H1 (cell line): Measurements from ENCODE around the gene TAS2R39. TPM values are rescaled to one million over a fixed set of nuclear protein-coding genes. Genes with fewer than 3 reads are reported as not detected.

Experiments
- CTCF ChIA-PET: fragments of 300-600 bp; sonication (Branson Sonifier 250); formaldehyde crosslinking; loops from one replicate; lab custom pipeline; 2021; ENCODE audit not compliant: partially characterized antibody; lab: Charles Lee
- POLR2A ChIA-PET: fragments of 300-600 bp; sonication (Branson Sonifier 250); formaldehyde crosslinking; loops from one replicate; lab custom pipeline; 2021; ENCODE audit warnings: inconsistent platforms; ENCODE audit not compliant: partially characterized antibody; lab: Charles Lee
- DNase-seq, 2 experiments: peaks; one replicate each; pipeline versions ENCODE4 v3.0.0 to v3.0.0-alpha.2; 2010 to 2022; ENCODE audit warnings: low spot score in 2 of 2, low read depth in 1 of 2, mixed read lengths in 1 of 2
- FAIRE-seq: peaks from 2 replicates; lab custom pipeline; 2011; peaks lifted over from hg19 to GRCh38; lab: Jason Lieb, UNC
- H2AFZ ChIP-seq: 2 replicates; pipeline ENCODE4 v1.8.1; 2012; ENCODE audit warnings: low read length, inconsistent platforms
- H2AK5ac ChIP-seq: 2 replicates; pipeline ENCODE4 v1.6.1; 2013; ENCODE audit warnings: low read depth, low read length
- H2BK120ac ChIP-seq: replicated peaks from 2 replicates; pipeline ENCODE3; 2013; ENCODE audit warnings: low read depth, low read length, inconsistent platforms
- H2BK12ac ChIP-seq: 2 replicates; pipeline ENCODE4 v1.6.1; 2013; ENCODE audit warnings: low read depth, low read length
- H2BK15ac ChIP-seq: 2 replicates; pipeline ENCODE4 v1.6.1; 2013; ENCODE audit warnings: low read length
- H2BK20ac ChIP-seq: 2 replicates; pipeline ENCODE4 v1.6.1; 2013; ENCODE audit warnings: low read length
- H2BK5ac ChIP-seq: 2 replicates; pipeline ENCODE4 v1.6.1; 2013; ENCODE audit warnings: low read depth, low read length
- H3K14ac ChIP-seq: 2 replicates; pipeline ENCODE4 v1.6.1; 2013; ENCODE audit warnings: inconsistent platforms; ENCODE audit not compliant: insufficient read length
- H3K18ac ChIP-seq: 2 replicates; pipeline ENCODE4 v1.6.1; 2013; ENCODE audit warnings: low read length; ENCODE audit errors: extremely low read depth
- H3K23ac ChIP-seq: 2 replicates; pipeline ENCODE4 v1.6.1; 2013; ENCODE audit warnings: inconsistent platforms; ENCODE audit not compliant: insufficient read length
- H3K23me2 ChIP-seq: 2 replicates; pipeline ENCODE4 v1.6.1; 2013; ENCODE audit warnings: low read depth, low read length
- H3K27ac ChIP-seq: 2 replicates; pipeline ENCODE4 v1.6.1; 2011; ENCODE audit warnings: low read depth, low read length, inconsistent platforms
- H3K27me3 ChIP-seq, 4 experiments: replicated peaks in 1 of 4; 1 replicate in 1 of 4; 2 replicates in 3 of 4; pipeline versions ENCODE4 v1.6.1 to v1.8.1; 2011 to 2013; ENCODE audit warnings: low read length in 3 of 4, mild to moderate bottlenecking in 3 of 4, inconsistent platforms in 2 of 4, mixed read lengths in 2 of 4, moderate library complexity in 1 of 4; ENCODE audit not compliant: control insufficient read depth in 3 of 4, insufficient read depth in 3 of 4; ENCODE audit errors: extremely low read depth in 1 of 4
- H3K36me3 ChIP-seq, 4 experiments: 2 replicates each; pipeline versions ENCODE4 v1.6.1 to v1.8.1; 2011 to 2013; ENCODE audit warnings: mild to moderate bottlenecking in 4 of 4, low read length in 3 of 4, moderate library complexity in 2 of 4, control low read depth in 1 of 4, inconsistent platforms in 1 of 4; ENCODE audit not compliant: insufficient read depth in 4 of 4, control insufficient read depth in 2 of 4
- H3K4ac ChIP-seq: replicated peaks from 2 replicates; pipeline ENCODE3; 2013; ENCODE audit warnings: low read length, low read depth, mixed read lengths, inconsistent platforms; ENCODE audit not compliant: insufficient read length
- H3K4me1 ChIP-seq, 4 experiments: replicated peaks in 1 of 4; 1 replicate in 1 of 4; 2 replicates in 3 of 4; pipeline versions ENCODE4 v1.6.1 to v1.8.1; 2011 to 2013; ENCODE audit warnings: low read length in 3 of 4, inconsistent platforms in 2 of 4, mixed read lengths in 1 of 4; ENCODE audit not compliant: insufficient read depth in 4 of 4, control insufficient read depth in 3 of 4
- H3K4me2 ChIP-seq, 2 experiments: 2 replicates each; pipeline versions ENCODE4 v1.6.1 to v1.8.1; 2011 to 2013; ENCODE audit warnings: low read depth in 2 of 2, low read length in 2 of 2, control low read depth in 1 of 2, inconsistent platforms in 1 of 2, mild to moderate bottlenecking in 1 of 2; ENCODE audit not compliant: insufficient read depth in 1 of 2
- H3K4me3 ChIP-seq, 4 experiments: fragments of 200-600, 300-600 bp in 1 of 4; sonication (generic), shearing (Covaris generic), sonication (Bioruptor Twin) in 1 of 4; 2 replicates each; pipeline versions ENCODE4 v1.5.1 to v1.8.1; 2011 to 2016; ENCODE audit warnings: low read length in 4 of 4, low read depth in 3 of 4, control low read depth in 2 of 4, inconsistent platforms in 2 of 4, mild to moderate bottlenecking in 2 of 4, mixed read lengths in 1 of 4, moderate library complexity in 1 of 4; ENCODE audit not compliant: insufficient read depth in 2 of 4; ENCODE audit errors: extremely low read depth in 1 of 4
- H3K56ac ChIP-seq: replicated peaks from 2 replicates; pipeline ENCODE3; 2013; ENCODE audit warnings: low read depth, mild to moderate bottlenecking, mixed read lengths, low read length, inconsistent platforms; ENCODE audit not compliant: insufficient read length
- H3K79me1 ChIP-seq: 2 replicates; pipeline ENCODE4 v1.6.1; 2013; ENCODE audit warnings: low read depth, low read length, control low read depth
- H3K79me2 ChIP-seq, 2 experiments: 2 replicates each; pipeline versions ENCODE4 v1.6.1 to v1.8.1; 2012 to 2013; ENCODE audit warnings: low read length in 2 of 2, mild to moderate bottlenecking in 2 of 2, inconsistent platforms in 1 of 2; ENCODE audit not compliant: insufficient read depth in 2 of 2, control insufficient read depth in 1 of 2
- H3K9ac ChIP-seq, 4 experiments: replicated peaks in 1 of 4; 1 replicate in 1 of 4; 2 replicates in 3 of 4; pipeline versions ENCODE4 v1.6.1 to v1.8.1; 2011 to 2013; ENCODE audit warnings: low read depth in 3 of 4, low read length in 3 of 4, control low read depth in 2 of 4, mild to moderate bottlenecking in 2 of 4, moderate library complexity in 2 of 4, inconsistent platforms in 1 of 4; ENCODE audit errors: extremely low read depth in 1 of 4
- H3K9me3 ChIP-seq, 2 experiments: 2 replicates each; pipeline versions ENCODE4 v1.6.1 to v1.8.1; 2012 to 2013; ENCODE audit warnings: mild to moderate bottlenecking in 2 of 2, moderate library complexity in 2 of 2, control low read depth in 1 of 2, inconsistent platforms in 1 of 2, low read depth in 1 of 2, low read length in 1 of 2, mixed read lengths in 1 of 2; ENCODE audit not compliant: insufficient read depth in 2 of 2
- H4K20me1 ChIP-seq, 2 experiments: replicated peaks in 1 of 2; 2 replicates each; pipeline versions ENCODE3 to v1.8.1; 2011 to 2013; ENCODE audit warnings: inconsistent platforms in 2 of 2, low read length in 2 of 2, mild to moderate bottlenecking in 1 of 2; ENCODE audit not compliant: insufficient read depth in 2 of 2, control insufficient read depth in 1 of 2
- H4K5ac ChIP-seq: 2 replicates; pipeline ENCODE4 v1.6.1; 2013; ENCODE audit warnings: low read length, low read depth, mixed read lengths, inconsistent platforms; ENCODE audit not compliant: insufficient read length
- H4K8ac ChIP-seq: 2 replicates; pipeline ENCODE4 v1.8.0; 2013; ENCODE audit warnings: mild to moderate bottlenecking, moderate library complexity, low read length, inconsistent platforms; ENCODE audit not compliant: insufficient read depth; ENCODE audit errors: extremely low read depth
- H4K91ac ChIP-seq: replicated peaks from 2 replicates; pipeline ENCODE3; 2013; ENCODE audit warnings: low read length, mixed read lengths, inconsistent platforms; ENCODE audit not compliant: insufficient read length
- ATF2 ChIP-seq: IDR thresholded peaks from 2 replicates; pipeline ENCODE4 v1.6.1; 2012; ENCODE audit warnings: low read length, inconsistent platforms
- CBX8 ChIP-seq: fragments of 300-800, 300-1000 bp; sonication (generic); IDR thresholded peaks from 2 replicates; pipeline ENCODE4 v1.7.1; 2016; ENCODE audit warnings: low read depth, low read length, borderline replicate concordance
- FOSL1 ChIP-seq: IDR thresholded peaks from 2 replicates; pipeline ENCODE4 v1.6.1; 2011; ENCODE audit warnings: mild to moderate bottlenecking, low read depth, low read length, moderate library complexity; ENCODE audit not compliant: insufficient read depth
- GTF2F1 ChIP-seq: IDR thresholded peaks from 2 replicates; pipeline ENCODE4 v1.6.1; 2012; ENCODE audit warnings: low read depth, low read length, improper control_type of control experiment, borderline replicate concordance
- JUN ChIP-seq: IDR thresholded peaks from 2 replicates; pipeline ENCODE4 v1.6.1; 2011; ENCODE audit warnings: low read depth, mild to moderate bottlenecking, improper control_type of control experiment, low read length
- POLR2A ChIP-seq, 2 experiments: IDR thresholded peaks; 1 replicate in 1 of 2; 2 replicates in 1 of 2; pipeline ENCODE4 v1.6.1; 2011; ENCODE audit warnings: low read depth in 2 of 2, low read length in 2 of 2, mild to moderate bottlenecking in 2 of 2; ENCODE audit errors: control extremely low read depth in 1 of 2
- RBBP5 ChIP-seq: IDR thresholded peaks from 2 replicates; pipeline ENCODE4 v1.7.1; 2012; ENCODE audit warnings: low read depth, mild to moderate bottlenecking, inconsistent platforms, low read length, moderate library complexity, borderline replicate concordance
- TEAD4 ChIP-seq: IDR thresholded peaks from 2 replicates; pipeline ENCODE4 v1.6.1; 2012; ENCODE audit warnings: low read depth, low read length, inconsistent platforms, mixed read lengths
- WGBS, 2 experiments: shearing (Covaris generic) in 1 of 2; methylation state at CpG; one replicate each; pipeline versions ENCODE4 v1.1.6 to v1.1.7; 2013 to 2015; ENCODE audit warnings: low lambda C conversion rate in 2 of 2, mixed read lengths in 2 of 2, inconsistent platforms in 1 of 2, low coverage in 1 of 2, missing lambda C conversion rate in 1 of 2; ENCODE audit not compliant: insufficient replicate concordance in 2 of 2, insufficient coverage in 1 of 2, insufficient read length in 1 of 2; ENCODE audit errors: extremely low coverage in 1 of 2, missing lambda C conversion rate in 1 of 2; 5-methylcytosine and 5-hydroxymethylcytosine counted together
- polyA plus RNA-seq, 7 experiments: library from polyadenylated mRNA; depleted of rRNA in 3 of 7; stranded (reverse) in 5 of 7; unstranded in 2 of 7; fragments of >200 nt in 5 of 7; fragments of 200-250 nt in 2 of 7; gene quantifications; 1 replicate in 5 of 7; 2 replicates in 1 of 7; 4 replicates in 1 of 7; pipeline versions ENCODE4 v1.2.1 to v1.2.3, GENCODE V29; 2011 to 2013; ENCODE audit warnings: missing spikeins in 2 of 7, mixed read lengths in 2 of 7
- total RNA-seq: library from RNA; stranded (reverse); fragmentation: NEBNext Ultra II Directional; extraction: Animal tissue kit (Norgen Biotek cat#: 25700); gene quantifications from 2 replicates; pipeline ENCODE4 v1.2.1, GENCODE V29; 2021

Gene TAS2R39
- total and polyA plus RNA-seq, 2 of the 8 experiments (the other 6 are each of a cell fraction or from before 2014, with no cell fraction given): not detected

- WGBS, 2 experiments: 88% methylated on average over 2 of the region's 2 CpGs; no CpG with 5 or more reads in 1 of the 2 experiments
- no peak overlapping the region for H2BK12ac ChIP-seq
- H2BK15ac ChIP-seq: no peak overlapping the region
- no peak overlapping the region for H3K4me3 ChIP-seq
- no peak overlapping the region for H3K18ac ChIP-seq
- H4K8ac ChIP-seq: no peak overlapping the region
- H3K4me1 ChIP-seq: no peaks in the 10 kb centered on the region
- H3K9ac ChIP-seq: no peak overlapping the region
- H3K56ac ChIP-seq: no peak overlapping the region
- no peak overlapping the region for H2BK5ac ChIP-seq
- CTCF ChIA-PET: interaction anchor here (0.6 to 11.2 kb wide), 5 partner anchors 11 to 734 kb away, joined by 4 to 480 read pairs (median 6); no protein-coding TSS in a partner anchor
- no peaks in the 10 kb centered on the region for H3K9me3 ChIP-seq
- H3K27ac ChIP-seq: no peak overlapping the region
- no peaks in the 10 kb centered on the region for H3K23me2 ChIP-seq
- no peak overlapping the region for H3K14ac ChIP-seq
- H4K5ac ChIP-seq: no peak overlapping the region
- FAIRE-seq: no peak
- no peak overlapping the region for H2BK20ac ChIP-seq
- no peak for TF ChIP-seq TEAD4
- TF ChIP-seq JUN: no peak
- TF ChIP-seq POLR2A (IDR thresholded peaks at IDR 0.05; ENCODE audit: control extremely low read depth in 1 of 2, low read depth in 2 of 2, low read length in 2 of 2): no peak
- no peak for TF ChIP-seq ATF2
- TF ChIP-seq RBBP5: no peak
- no peak for TF ChIP-seq GTF2F1
- TF ChIP-seq FOSL1: no peak
- TF ChIP-seq CBX8: no peak
- no peak for DNase-seq
- H2AFZ ChIP-seq: no peak overlapping the region
- no peaks in the 10 kb centered on the region for H3K27me3 ChIP-seq
- no peaks in the 10 kb centered on the region for H3K79me2 ChIP-seq
- H2BK120ac ChIP-seq: no peak overlapping the region
- H2AK5ac ChIP-seq: no peak overlapping the region
- no peaks in the 10 kb centered on the region for H4K20me1 ChIP-seq
- no peak overlapping the region for H3K4me2 ChIP-seq
- H3K23ac ChIP-seq: no peak overlapping the region
- no peaks in the 10 kb centered on the region for H3K36me3 ChIP-seq
- no peak overlapping the region for H3K4ac ChIP-seq
- POLR2A ChIA-PET: no interaction called here
- no peak overlapping the region for H4K91ac ChIP-seq
- no peaks in the 10 kb centered on the region for H3K79me1 ChIP-seq
Observed at GRCh38 chr7:143217806-143218205, 34.6 kb downstream of the TAS2R39 start.
